Left ventricle myocardium inferior (tissue), 1 donor: Measurements from ENCODE around the gene MIS12. TPM values are rescaled to one million over a fixed set of nuclear protein-coding genes. Genes with fewer than 3 reads are reported as not detected.

Source experiments
- DNase-seq: peaks from one replicate; pipeline ENCODE4 v3.0.0-alpha.2; 2020
- H3K27ac ChIP-seq: fragments of 200-600 bp; replicated peaks from 2 replicates; pipeline ENCODE4 v1.8.0; 2021
- H3K27me3 ChIP-seq: fragments of 200-600 bp; 2 replicates; pipeline ENCODE4 v1.8.0; 2021; ENCODE audit warnings: low read depth
- H3K36me3 ChIP-seq: fragments of 200-600 bp; 2 replicates; pipeline ENCODE4 v1.8.0; 2021
- H3K4me1 ChIP-seq: fragments of 200-600 bp; 2 replicates; pipeline ENCODE4 v1.8.0; 2021
- H3K4me3 ChIP-seq: fragments of 200-600 bp; 2 replicates; pipeline ENCODE4 v1.8.0; 2021; ENCODE audit warnings: mild to moderate bottlenecking, moderate library complexity
- H3K9me3 ChIP-seq: fragments of 200-600 bp; replicated peaks from 2 replicates; pipeline ENCODE4 v1.8.0; 2021
- CTCF ChIP-seq: fragments of 200-600 bp; IDR thresholded peaks from 2 replicates; pipeline ENCODE4 v1.8.0; 2021; ENCODE audit warnings: antibody characterized with exemption, mild to moderate bottlenecking, borderline replicate concordance
- intact Hi-C: fragments of 100-400 bp; cut with micrococcal nuclease; formaldehyde crosslinking; loops from one replicate; pipeline ENCODE4 v1.11.0; 2022
- total RNA-seq: library from RNA; stranded (reverse); fragmentation: NEBNext Ultra II Directional; extraction: Animal tissue kit (Norgen Biotek cat#: 25700); gene quantifications from one replicate; pipeline ENCODE4 v1.2.1, GENCODE V29; 2021
- donor health status: DM: no; HTN: yes; CAD: no; lungs with severe emphysema.

The MIS12 gene
- total RNA-seq, 1 donor from 2014 or later = 10.1 TPM

- Histone ChIP-seq H3K36me3 (peaks cover 35% of the 10 kb centered on the region), H3K27ac (no peak overlapping the region), H3K27me3 (no peaks in the 10 kb centered on the region), H3K9me3 (no peaks in the 10 kb centered on the region), H3K4me1 (no peaks in the 10 kb centered on the region), H3K4me3 (no peak overlapping the region)
- DNase-seq = no peak
- intact Hi-C loops = no loop called here
- TF ChIP-seq CTCF = no peak
Measured at GRCh38 chr17:5516060-5516792, 29.9 kb downstream of the MIS12 start.

- Histone ChIP-seq H3K27me3 (no peaks in the 10 kb centered on the region), H3K36me3 (peaks cover 46% of the 10 kb centered on the region), H3K4me3 (no peak overlapping the region), H3K9me3 (no peaks in the 10 kb centered on the region), H3K27ac (no peak overlapping the region), H3K4me1 (peaks cover 11% of the 10 kb centered on the region)
- intact Hi-C loops = no loop called here
- DNase-seq = no peak
- no peak for TF ChIP-seq CTCF
Measured at GRCh38 chr17:5522476-5522875, 36.1 kb downstream of the MIS12 start.

- intact Hi-C loops = no loop called here
Measured at GRCh38 chr17:5523249-5523648, 36.9 kb downstream of the MIS12 start.

GRCh38 chr17:5526821-5527598, 40.6 kb downstream of the MIS12 start:
- no peaks in the 10 kb centered on the region for H3K9me3 ChIP-seq
- TF ChIP-seq CTCF = no peak
- peak overlapping the region; percentile 59 for H3K27ac ChIP-seq
- DNase-seq = peak; percentile 67
- H3K4me1 ChIP-seq = peaks cover 11% of the 10 kb centered on the region
- H3K27me3 ChIP-seq = no peaks in the 10 kb centered on the region
- peaks cover 59% of the 10 kb centered on the region for H3K36me3 ChIP-seq
- intact Hi-C loops = no loop called here
- no peak overlapping the region for H3K4me3 ChIP-seq

More at GRCh38 chr17:5523249-5523648, 36.9 kb downstream of the MIS12 start:
- Histone ChIP-seq H3K27ac (no peak overlapping the region), H3K9me3 (no peaks in the 10 kb centered on the region), H3K4me1 (peaks cover 11% of the 10 kb centered on the region), H3K36me3 (peaks cover 45% of the 10 kb centered on the region), H3K27me3 (no peaks in the 10 kb centered on the region), H3K4me3 (no peak overlapping the region)
- no peak for DNase-seq
- TF ChIP-seq CTCF = no peak

GRCh38 chr17:5527601-5528250, 41.4 kb downstream of the MIS12 start:
- Histone ChIP-seq H3K4me1 (peaks cover 11% of the 10 kb centered on the region), H3K36me3 (peaks cover 55% of the 10 kb centered on the region), H3K9me3 (no peaks in the 10 kb centered on the region), H3K4me3 (no peak overlapping the region), H3K27me3 (no peaks in the 10 kb centered on the region), H3K27ac (peak overlapping the region; percentile 59)
- DNase-seq = no peak
- intact Hi-C loops = no loop called here
- no peak for TF ChIP-seq CTCF
